ENCODE results near the gene TLCD4. TPM values are rescaled to one million over a fixed set of nuclear protein-coding genes. Genes with fewer than 3 reads are reported as not detected.
A peak's percentile ranks its signal among the peaks of the same experiment; 100 is the strongest.

The TLCD4 gene
- total and polyA plus RNA-seq, 2 of the 8 experiments (the other 6 are each of a cell fraction or from before 2014, with no cell fraction given), result 0.79 to 4.2 TPM

DNA sequence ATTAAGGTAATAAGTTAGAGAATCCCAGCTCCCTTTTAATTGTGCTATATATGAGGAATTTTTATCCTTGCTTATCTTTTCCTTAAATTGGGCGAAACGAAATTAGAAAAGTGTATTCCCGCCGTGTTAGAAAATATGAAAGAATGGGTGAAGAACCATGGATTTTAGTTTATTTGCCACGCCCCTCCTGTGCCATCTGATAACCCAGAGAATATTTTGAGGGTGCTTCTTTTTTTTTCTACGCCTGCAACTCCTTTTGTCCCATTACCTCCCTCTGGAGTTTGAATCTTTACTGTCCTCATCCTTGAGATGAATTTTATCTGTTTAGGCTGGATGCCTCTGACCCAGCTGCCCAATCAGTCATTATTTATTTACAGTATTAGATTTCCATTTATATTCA is 1.6 kb downstream of the TLCD4 start:
- H2BK15ac ChIP-seq (ENCODE audit: low read length), result no peak overlapping the region
- H3K4me3 ChIP-seq (ENCODE audit: extremely low read depth in 1 of 4, insufficient read depth in 2 of 4, low read depth in 3 of 4, low read length in 4 of 4), result 0 out of 8 replicates have a peak overlapping the region, but pooled peaks of 1 of the 4 experiments have one; percentile 79
- peak overlapping the region in 1 of 2 experiments; percentile 6; a peak in 1 of 4 replicates for H3K4me2 ChIP-seq (ENCODE audit: insufficient read depth in 1 of 2, low read depth in 2 of 2, low read length in 2 of 2)
- 87% methylated on average over 6 of the region's 6 CpGs; no CpG with 5 or more reads in 1 of the 2 experiments for WGBS, 2 experiments (ENCODE audit: extremely low coverage in 1 of 2, insufficient coverage in 1 of 2, insufficient read length in 1 of 2, insufficient replicate concordance in 2 of 2, low coverage in 1 of 2, low lambda C conversion rate in 2 of 2, missing lambda C conversion rate in 1 of 2)
- no peak overlapping the region for H2BK20ac ChIP-seq (ENCODE audit: low read length)
- ChIA-PET CTCF (ENCODE audit: partially characterized antibody) (interaction anchor here (0.7 to 5.5 kb wide), 8 partner anchors 13 to 115 kb away, joined by 3 to 46 read pairs (median 6); partner anchors contain the start of gene RWDD3), POLR2A (ENCODE audit: partially characterized antibody) (interaction anchor here (1.6 to 1.7 kb wide), 2 partner anchors 10 to 16 kb away, joined by 3 to 9 read pairs; no protein-coding TSS in a partner anchor)
- H3K23ac ChIP-seq (ENCODE audit: insufficient read length), result no peak overlapping the region
- no peak overlapping the region for H4K8ac ChIP-seq (ENCODE audit: extremely low read depth, insufficient read depth, low read length)
- no peaks in the 10 kb centered on the region for H3K36me3 ChIP-seq (ENCODE audit: control insufficient read depth in 2 of 4, insufficient read depth in 4 of 4, low read length in 3 of 4)
- H2AFZ ChIP-seq (ENCODE audit: low read length), result no peak overlapping the region
- DNase-seq (ENCODE audit: low read depth in 1 of 2, low spot score in 2 of 2), result no peak
- H4K20me1 ChIP-seq (replicated peaks in 1 of 2; ENCODE audit: control insufficient read depth in 1 of 2, insufficient read depth in 2 of 2, low read length in 2 of 2), result peaks cover 0 to 2% of the 10 kb centered on the region in 2 experiments
- no peak overlapping the region for H2BK120ac ChIP-seq (replicated peaks; ENCODE audit: low read depth, low read length)
- H3K23me2 ChIP-seq (ENCODE audit: low read depth, low read length), result peaks cover 4% of the 10 kb centered on the region; the same call in 1 of the 2 replicates
- H2AK5ac ChIP-seq (ENCODE audit: low read depth, low read length), result no peak overlapping the region
- H4K91ac ChIP-seq (replicated peaks; ENCODE audit: insufficient read length, low read length), result no peak overlapping the region
- no peaks in the 10 kb centered on the region for H3K9me3 ChIP-seq (ENCODE audit: insufficient read depth in 2 of 2, low read depth in 1 of 2, low read length in 1 of 2)
- no peak overlapping the region for H3K18ac ChIP-seq (ENCODE audit: extremely low read depth, low read length)
- no peak for FAIRE-seq
- H3K9ac ChIP-seq (replicated peaks in 1 of 4; ENCODE audit: extremely low read depth in 1 of 4, low read depth in 3 of 4, low read length in 3 of 4), result no peak overlapping the region
- H3K79me1 ChIP-seq (ENCODE audit: low read depth, low read length), result no peaks in the 10 kb centered on the region
- H3K4me1 ChIP-seq (replicated peaks in 1 of 4; ENCODE audit: control insufficient read depth in 3 of 4, insufficient read depth in 4 of 4, low read length in 3 of 4), result no peaks in the 10 kb centered on the region; a peak in 1 of 7 replicates
- no peak overlapping the region for H4K5ac ChIP-seq (ENCODE audit: insufficient read length, low read depth, low read length)
- H2BK5ac ChIP-seq (ENCODE audit: low read depth, low read length), result no peak overlapping the region
- H3K4ac ChIP-seq (replicated peaks; ENCODE audit: insufficient read length, low read depth, low read length), result no peak overlapping the region
- H3K79me2 ChIP-seq (ENCODE audit: control insufficient read depth in 1 of 2, insufficient read depth in 2 of 2, low read length in 2 of 2), result no peaks in the 10 kb centered on the region
- H3K27me3 ChIP-seq (replicated peaks in 1 of 4; ENCODE audit: control insufficient read depth in 3 of 4, extremely low read depth in 1 of 4, insufficient read depth in 3 of 4, low read length in 3 of 4), result peaks cover 0 to 4% (median 2%) of the 10 kb centered on the region in 4 experiments; a peak in 3 of 7 replicates
- H3K56ac ChIP-seq (replicated peaks; ENCODE audit: insufficient read length, low read depth, low read length), result no peak overlapping the region
- no peak overlapping the region for H2BK12ac ChIP-seq (ENCODE audit: low read depth, low read length)
- no peak overlapping the region for H3K14ac ChIP-seq (ENCODE audit: insufficient read length)
- H3K27ac ChIP-seq (ENCODE audit: low read depth, low read length), result no peak overlapping the region
- no peak for TF ChIP-seq BRCA1 (IDR thresholded peaks at IDR 0.05; ENCODE audit: low read depth, low read length)
- TF ChIP-seq, protein P1, sequence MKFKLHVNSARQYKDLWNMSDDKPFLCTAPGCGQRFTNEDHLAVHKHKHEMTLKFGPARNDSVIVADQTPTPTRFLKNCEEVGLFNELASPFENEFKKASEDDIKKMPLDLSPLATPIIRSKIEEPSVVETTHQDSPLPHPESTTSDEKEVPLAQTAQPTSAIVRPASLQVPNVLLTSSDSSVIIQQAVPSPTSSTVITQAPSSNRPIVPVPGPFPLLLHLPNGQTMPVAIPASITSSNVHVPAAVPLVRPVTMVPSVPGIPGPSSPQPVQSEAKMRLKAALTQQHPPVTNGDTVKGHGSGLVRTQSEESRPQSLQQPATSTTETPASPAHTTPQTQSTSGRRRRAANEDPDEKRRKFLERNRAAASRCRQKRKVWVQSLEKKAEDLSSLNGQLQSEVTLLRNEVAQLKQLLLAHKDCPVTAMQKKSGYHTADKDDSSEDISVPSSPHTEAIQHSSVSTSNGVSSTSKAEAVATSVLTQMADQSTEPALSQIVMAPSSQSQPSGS (IDR thresholded peaks at IDR 0.05; ENCODE audit: low read length), result no peak
- TF ChIP-seq RXRA (IDR thresholded peaks at IDR 0.05; ENCODE audit: insufficient read depth, low read depth, low read length), result no peak
- no peak for TF ChIP-seq SUZ12 (IDR thresholded peaks at IDR 0.05; ENCODE audit: low read length)
- TF ChIP-seq JUND (IDR thresholded peaks at IDR 0.05; ENCODE audit: low read length), result no peak
- no peak for TF ChIP-seq SP2 (IDR thresholded peaks at IDR 0.05; ENCODE audit: low read length)
- TF ChIP-seq CHD1 (IDR thresholded peaks at IDR 0.05; ENCODE audit: low read depth, low read length), result no peak
- no peak for TF ChIP-seq RNF2 (IDR thresholded peaks at IDR 0.05; ENCODE audit: borderline replicate concordance, low read depth, low read length, missing control alignments, poor library complexity, severe bottlenecking)
- no peak for TF ChIP-seq FOSL1 (IDR thresholded peaks at IDR 0.05; ENCODE audit: insufficient read depth, low read depth, low read length)
- TF ChIP-seq TAF7 (optimal IDR thresholded peaks at IDR 0.05; ENCODE audit: borderline replicate concordance, low read depth, low read length), result no peak
- no peak for TF ChIP-seq GABPA (IDR thresholded peaks at IDR 0.05; ENCODE audit: borderline replicate concordance, insufficient read depth, low read length)

All from H1 (cell line).